Fibroblast of peridontal ligament (primary cell): ENCODE data around the gene RAB3B.
A peak's percentile ranks its signal among the peaks of the same experiment; 100 is the strongest.

ENCODE experiments used
- DNase-seq: peaks from one replicate; pipeline ENCODE4 v3.0.0-alpha.2; 2010; ENCODE audit errors: extremely low read depth

The RAB3B gene

GRCh38 chr1:51956528-51957509 is 33.7 kb downstream of the RAB3B start:
- DNase-seq, result peak; percentile 41

- DNase-seq, result no peak
Measured at GRCh38 chr1:51955797-51956527, 34.5 kb downstream of the RAB3B start.

- no peak for DNase-seq
Measured at GRCh38 chr1:51954783-51955182, 35.7 kb downstream of the RAB3B start.

GRCh38 chr1:51953079-51953478 is 37.4 kb downstream of the RAB3B start:
- no peak for DNase-seq

- DNase-seq, result no peak
Measured at GRCh38 chr1:51952638-51953037, 37.9 kb downstream of the RAB3B start.

- peak; percentile 44 for DNase-seq
Measured at GRCh38 chr1:51950701-51951100, 39.8 kb downstream of the RAB3B start.

- DNase-seq, result no peak
Measured at GRCh38 chr1:51949014-51949702, 41.3 kb downstream of the RAB3B start.

GRCh38 chr1:51948491-51948915 is 42.0 kb downstream of the RAB3B start:
- no peak for DNase-seq

- DNase-seq, result peak; percentile 64
Measured at GRCh38 chr1:51946300-51946699, 44.2 kb downstream of the RAB3B start.

- DNase-seq, result peak; percentile 72
Measured at GRCh38 chr1:51945591-51945990, 44.9 kb downstream of the RAB3B start.

GRCh38 chr1:51942281-51942680 is 48.2 kb downstream of the RAB3B start:
- DNase-seq, result no peak

- no peak for DNase-seq
Measured at GRCh38 chr1:51941528-51941927, 49.0 kb downstream of the RAB3B start.

- no peak for DNase-seq
Measured at GRCh38 chr1:51937112-51937511, 53.4 kb downstream of the RAB3B start.

GRCh38 chr1:51936531-51936930 is 54.0 kb downstream of the RAB3B start:
- peak; percentile 49 for DNase-seq

GRCh38 chr1:51933344-51933743 is 57.2 kb downstream of the RAB3B start:
- no peak for DNase-seq

- no peak for DNase-seq
Measured at GRCh38 chr1:51930329-51930728, 60.2 kb downstream of the RAB3B start.

- no peak for DNase-seq
Measured at GRCh38 chr1:51928896-51929295, 61.6 kb downstream of the RAB3B start.

GRCh38 chr1:51927029-51927428 is 63.5 kb downstream of the RAB3B start:
- DNase-seq, result peak; percentile 54

GRCh38 chr1:51926171-51926812 is 64.2 kb downstream of the RAB3B start:
- DNase-seq, result peak; percentile 68

GRCh38 chr1:51924455-51924854 is 66.0 kb downstream of the RAB3B start:
- no peak for DNase-seq

GRCh38 chr1:51922040-51922439 is 68.5 kb downstream of the RAB3B start:
- no peak for DNase-seq

GRCh38 chr1:51920130-51920529 is 70.4 kb downstream of the RAB3B start:
- DNase-seq, result no peak
